Mesenchymal stem cell (in vitro differentiated cells and primary cell): ENCODE data around the gene RBBP8NL.

Experiments used
- DNase-seq: peaks from one replicate; pipeline ENCODE4 v3.0.0-alpha.2; 2013
- H2AFZ ChIP-seq: one replicate; pipeline ENCODE4 v1.6.1; 2013; ENCODE audit warnings: low read depth, mild to moderate bottlenecking, control low read depth, inconsistent platforms, low read length, moderate library complexity
- H2AK5ac ChIP-seq: 2 replicates; pipeline ENCODE4 v1.6.1; 2013; ENCODE audit warnings: low read length, moderate library complexity, mild to moderate bottlenecking, inconsistent platforms; ENCODE audit not compliant: severe bottlenecking
- H2BK120ac ChIP-seq: one replicate; pipeline ENCODE4 v1.6.1; 2013; ENCODE audit warnings: low read depth, mild to moderate bottlenecking, inconsistent platforms, low read length, moderate library complexity
- H2BK12ac ChIP-seq, 2 experiments: one replicate each; pipeline ENCODE4 v1.6.1; 2013; ENCODE audit warnings: inconsistent platforms in 2 of 2, low read length in 2 of 2, mild to moderate bottlenecking in 2 of 2, moderate library complexity in 2 of 2, control low read depth in 1 of 2
- H2BK15ac ChIP-seq: one replicate; pipeline ENCODE4 v1.6.1; 2013; ENCODE audit warnings: mild to moderate bottlenecking, low read depth, inconsistent platforms; ENCODE audit not compliant: poor library complexity, severe bottlenecking
- H2BK5ac ChIP-seq: 2 replicates; pipeline ENCODE4 v1.6.1; 2013; ENCODE audit warnings: low read depth, mild to moderate bottlenecking, low read length, control low read depth, inconsistent platforms; ENCODE audit not compliant: poor library complexity, severe bottlenecking
- H3K14ac ChIP-seq, 2 experiments: one replicate each; pipeline ENCODE4 v1.6.1; 2013; ENCODE audit warnings: inconsistent platforms in 2 of 2, low read length in 2 of 2, control low read depth in 1 of 2, mild to moderate bottlenecking in 1 of 2, moderate library complexity in 1 of 2
- H3K18ac ChIP-seq, 2 experiments: one replicate each; pipeline ENCODE4 v1.6.1; 2013; ENCODE audit warnings: inconsistent platforms in 2 of 2, low read length in 2 of 2, control low read depth in 1 of 2, low read depth in 1 of 2, mild to moderate bottlenecking in 1 of 2
- H3K23ac ChIP-seq, 2 experiments: one replicate each; pipeline ENCODE4 v1.6.1; 2013; ENCODE audit warnings: inconsistent platforms in 2 of 2, low read length in 2 of 2, mild to moderate bottlenecking in 2 of 2, moderate library complexity in 2 of 2, control low read depth in 1 of 2
- H3K27ac ChIP-seq: 2 replicates; pipeline ENCODE4 v1.5.1; 2013; ENCODE audit warnings: mild to moderate bottlenecking, moderate library complexity, low read length, control low read depth, inconsistent platforms; ENCODE audit not compliant: poor library complexity, severe bottlenecking
- H3K27me3 ChIP-seq, 2 experiments: 2 replicates each; pipeline versions ENCODE4 v1.6.1 to v1.7.0; 2013; ENCODE audit warnings: low read length in 2 of 2, mild to moderate bottlenecking in 2 of 2, moderate library complexity in 2 of 2, control low read depth in 1 of 2, inconsistent platforms in 1 of 2; ENCODE audit not compliant: control insufficient read depth in 1 of 2, insufficient read depth in 1 of 2
- H3K36me3 ChIP-seq, 2 experiments: 2 replicates each; pipeline versions ENCODE4 v1.6.1 to v1.7.0; 2013; ENCODE audit warnings: low read length in 2 of 2, control low read depth in 1 of 2, inconsistent platforms in 1 of 2, low read depth in 1 of 2, mild to moderate bottlenecking in 1 of 2; ENCODE audit not compliant: insufficient read depth in 2 of 2, control insufficient read depth in 1 of 2
- H3K4ac ChIP-seq, 2 experiments: one replicate each; pipeline ENCODE4 v1.6.1; 2013; ENCODE audit warnings: inconsistent platforms in 2 of 2, low read length in 2 of 2, mild to moderate bottlenecking in 2 of 2, moderate library complexity in 2 of 2, control low read depth in 1 of 2, low read depth in 1 of 2
- H3K4me1 ChIP-seq: 2 replicates; pipeline ENCODE4 v1.6.1; 2013; ENCODE audit warnings: low read depth, low read length, control low read depth; ENCODE audit not compliant: control insufficient read depth, insufficient read depth
- H3K4me2 ChIP-seq: 2 replicates; pipeline ENCODE4 v1.6.1; 2013; ENCODE audit warnings: low read length, mild to moderate bottlenecking, inconsistent platforms; ENCODE audit not compliant: poor library complexity, severe bottlenecking
- H3K4me3 ChIP-seq, 2 experiments: 2 replicates each; pipeline versions ENCODE4 v1.5.1 to v1.7.0; 2013; ENCODE audit warnings: low read length in 2 of 2, mild to moderate bottlenecking in 2 of 2, control low read depth in 1 of 2, low read depth in 1 of 2; ENCODE audit not compliant: insufficient read depth in 1 of 2
- H3K79me1 ChIP-seq: replicated peaks from 2 replicates; pipeline ENCODE4 v1.6.1; 2013; ENCODE audit warnings: mild to moderate bottlenecking, control low read depth, low read length, inconsistent platforms; ENCODE audit not compliant: poor library complexity, severe bottlenecking
- H3K9ac ChIP-seq: 2 replicates; pipeline ENCODE4 v1.7.0; 2013; ENCODE audit warnings: mild to moderate bottlenecking, low read length, moderate library complexity
- H3K9me3 ChIP-seq: 2 replicates; pipeline ENCODE4 v1.7.0; 2013; ENCODE audit warnings: mild to moderate bottlenecking, low read length; ENCODE audit not compliant: control insufficient read depth
- H4K8ac ChIP-seq: one replicate; pipeline ENCODE4 v1.6.1; 2013; ENCODE audit warnings: inconsistent platforms, mild to moderate bottlenecking, low read length, moderate library complexity
- H4K91ac ChIP-seq: one replicate; pipeline ENCODE4 v1.6.1; 2013; ENCODE audit warnings: mild to moderate bottlenecking, low read length, inconsistent platforms
- WGBS: methylation state at CpG from one replicate; pipeline ENCODE4 v1.1.7; 2013; ENCODE audit warnings: mixed read lengths; 5-methylcytosine and 5-hydroxymethylcytosine counted together

Gene RBBP8NL

GRCh38 chr20:62445553-62446340, 18.4 kb upstream of the RBBP8NL start:
- no peak overlapping the region for H3K27ac ChIP-seq
- H3K14ac ChIP-seq = no peak overlapping the region
- no peak overlapping the region for H2BK5ac ChIP-seq
- no peak overlapping the region for H3K4me3 ChIP-seq
- no peak overlapping the region for H2AK5ac ChIP-seq
- H2BK12ac ChIP-seq = no peak overlapping the region
- H2BK120ac ChIP-seq = no peak overlapping the region
- no peak overlapping the region for H2AFZ ChIP-seq
- no peaks in the 10 kb centered on the region for H3K9me3 ChIP-seq
- no peaks in the 10 kb centered on the region for H3K4me1 ChIP-seq
- H4K8ac ChIP-seq = no peak overlapping the region
- H3K79me1 ChIP-seq = no peaks in the 10 kb centered on the region
- no peak for DNase-seq
- H2BK15ac ChIP-seq = no peak overlapping the region
- no peak overlapping the region for H3K4ac ChIP-seq
- no peak overlapping the region for H3K9ac ChIP-seq
- H3K36me3 ChIP-seq = no peaks in the 10 kb centered on the region
- 83% methylated on average over 22 of the region's 36 CpGs for WGBS
- no peak overlapping the region for H3K18ac ChIP-seq
- H3K4me2 ChIP-seq = no peak overlapping the region
- no peak overlapping the region for H4K91ac ChIP-seq
- peaks cover 38 to 83% of the 10 kb centered on the region in 2 experiments for H3K27me3 ChIP-seq
- no peak overlapping the region for H3K23ac ChIP-seq

GRCh38 chr20:62444286-62444685, 16.9 kb upstream of the RBBP8NL start:
- Histone ChIP-seq H3K36me3 (no peaks in the 10 kb centered on the region), H2AFZ (no peak overlapping the region), H3K18ac (no peak overlapping the region), H3K23ac (no peak overlapping the region), H2BK12ac (no peak overlapping the region), H3K14ac (no peak overlapping the region), H3K4me1 (no peaks in the 10 kb centered on the region), H2BK120ac (no peak overlapping the region), H3K4ac (no peak overlapping the region), H4K91ac (no peak overlapping the region), H3K9me3 (no peaks in the 10 kb centered on the region), H2BK5ac (no peak overlapping the region), H3K4me3 (no peak overlapping the region), H2BK15ac (no peak overlapping the region), H3K79me1 (no peaks in the 10 kb centered on the region), H3K9ac (no peak overlapping the region), H2AK5ac (no peak overlapping the region), H4K8ac (no peak overlapping the region), H3K4me2 (no peak overlapping the region), H3K27me3 (peaks cover 47 to 88% of the 10 kb centered on the region in 2 experiments), H3K27ac (no peak overlapping the region)
- no peak for DNase-seq
- WGBS = 88% methylated on average over 6 of the region's 6 CpGs

GRCh38 chr20:62441987-62442539, 14.7 kb upstream of the RBBP8NL start:
- H3K14ac ChIP-seq = no peak overlapping the region
- H3K9ac ChIP-seq = no peak overlapping the region
- no peak overlapping the region for H3K4me2 ChIP-seq
- H3K23ac ChIP-seq = no peak overlapping the region
- no peak overlapping the region for H2BK120ac ChIP-seq
- no peak overlapping the region for H2AFZ ChIP-seq
- H4K8ac ChIP-seq = no peak overlapping the region
- no peak overlapping the region for H2BK12ac ChIP-seq
- no peaks in the 10 kb centered on the region for H3K36me3 ChIP-seq
- no peak overlapping the region for H2AK5ac ChIP-seq
- peaks cover 50 to 84% of the 10 kb centered on the region in 2 experiments for H3K27me3 ChIP-seq
- H3K9me3 ChIP-seq = no peaks in the 10 kb centered on the region
- no peak overlapping the region for H3K4me3 ChIP-seq
- H2BK15ac ChIP-seq = no peak overlapping the region
- no peaks in the 10 kb centered on the region for H3K79me1 ChIP-seq
- no peak overlapping the region for H3K4ac ChIP-seq
- no peak overlapping the region for H3K27ac ChIP-seq
- H3K4me1 ChIP-seq = no peaks in the 10 kb centered on the region
- no peak overlapping the region for H2BK5ac ChIP-seq
- 85% methylated on average over 16 of the region's 16 CpGs for WGBS
- DNase-seq = no peak
- no peak overlapping the region for H4K91ac ChIP-seq
- no peak overlapping the region for H3K18ac ChIP-seq

- Histone ChIP-seq H4K91ac (no peak overlapping the region), H2BK15ac (no peak overlapping the region), H3K4me3 (no peak overlapping the region), H2BK5ac (no peak overlapping the region), H3K23ac (no peak overlapping the region), H3K9ac (no peak overlapping the region), H2AFZ (no peak overlapping the region), H4K8ac (no peak overlapping the region), H3K4ac (no peak overlapping the region), H3K18ac (no peak overlapping the region), H3K14ac (no peak overlapping the region), H3K36me3 (no peaks in the 10 kb centered on the region), H3K27ac (no peak overlapping the region), H2BK120ac (no peak overlapping the region), H3K4me2 (no peak overlapping the region), H3K27me3 (peaks cover 64 to 91% of the 10 kb centered on the region in 2 experiments), H3K4me1 (no peaks in the 10 kb centered on the region), H3K9me3 (peaks cover 4% of the 10 kb centered on the region), H2AK5ac (no peak overlapping the region), H2BK12ac (no peak overlapping the region), H3K79me1 (no peaks in the 10 kb centered on the region)
- no peak for DNase-seq
- 75% methylated on average over 5 of the region's 5 CpGs for WGBS
Observed at GRCh38 chr20:62439218-62439617, 11.9 kb upstream of the RBBP8NL start.
